Measurements from ENCODE around the gene MTF2. TPM values are rescaled to one million over a fixed set of nuclear protein-coding genes. Genes with fewer than 3 reads are reported as not detected.

The MTF2 gene
- total and polyA plus RNA-seq, 2 experiments from 2014 or later, result 82.1 to 133 TPM

DNA sequence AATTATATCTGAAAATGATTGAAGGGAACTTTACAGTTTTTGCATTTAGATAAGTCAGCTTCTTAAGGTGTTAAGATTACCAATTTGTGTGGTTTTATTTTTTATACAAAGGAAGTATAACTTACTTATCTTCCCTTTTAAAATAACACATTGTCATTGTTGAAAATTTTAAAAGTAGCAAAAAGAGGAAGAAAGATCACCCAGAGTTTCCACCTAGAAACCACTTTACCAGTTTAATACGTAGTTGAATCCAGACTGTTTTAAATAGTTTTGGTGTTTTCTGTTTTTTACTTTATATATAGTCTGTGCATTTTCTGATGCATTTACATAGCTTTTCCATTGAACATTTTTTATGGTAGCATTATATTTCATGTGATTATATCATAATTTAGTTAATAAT, 107.6 kb downstream of the MTF2 start:
- Histone ChIP-seq H3F3A (replicated peaks; ENCODE audit: low read depth) (no peaks in the 10 kb centered on the region), H4K20me1 (replicated peaks; ENCODE audit: insufficient read depth) (0 out of 2 replicates have a peak, but pooled peaks cover 2% of the 10 kb centered on the region), H3K4me3 (no peak overlapping the region), H3K79me2 (replicated peaks; ENCODE audit: insufficient read depth) (peaks cover 25% of the 10 kb centered on the region), H3K27ac (ENCODE audit: low read depth) (no peak overlapping the region), H3K4me1 (ENCODE audit: insufficient read depth) (no peaks in the 10 kb centered on the region; the same call in 1 of the 2 replicates), H3K27me3 (ENCODE audit: insufficient read depth) (no peaks in the 10 kb centered on the region), H3K9me2 (ENCODE audit: insufficient read depth) (no peaks in the 10 kb centered on the region), H2AFZ (no peak overlapping the region), H3K36me3 (ENCODE audit: insufficient read depth) (peaks cover 3% of the 10 kb centered on the region; the same call in 1 of the 2 replicates), H3K4me2 (no peak overlapping the region)
- Mint-ChIP-seq H3K36me3 (ENCODE audit: low read depth) (peaks cover 14% of the 10 kb centered on the region), H3K27me3 (ENCODE audit: insufficient read depth, low read depth, poor library complexity) (peaks cover 3% of the 10 kb centered on the region), H3K9me3 (no peaks in the 10 kb centered on the region), H3K27ac (no peak overlapping the region), H3K4me1 (peaks cover 12% of the 10 kb centered on the region; the same call in 2 of the 3 replicates), H3K4me3 (no peak overlapping the region)
- no peak for TF ChIP-seq JUNB (IDR thresholded peaks at IDR 0.05; ENCODE audit: unreplicated experiment)
- no peak for DNase-seq (ENCODE audit: low spot score)
- ATAC-seq, result no peak

Other genes with a start within 250 kb of the MTF2 start
- gene RPL5, start 247.2 kb upstream of the MTF2 start, total RNA-seq (2014; rRNA removed; shearing (Covaris generic)), result 2,030 and 2,182 TPM in 2 replicates
- 3,547 and 4,172 TPM in 2 replicates for gene RPL5, start 247.2 kb upstream of the MTF2 start, polyA plus RNA-seq (2016; fragmentation: Nextera tagmentation; extraction: Ambion mirVana)
- 5.0 and 6.1 TPM in 2 replicates for gene DIPK1A, start 117.8 kb upstream of the MTF2 start, total RNA-seq (2014; rRNA removed; shearing (Covaris generic))
- gene DIPK1A, start 117.8 kb upstream of the MTF2 start, polyA plus RNA-seq (2016; fragmentation: Nextera tagmentation; extraction: Ambion mirVana), result 3.3 and 4.8 TPM in 2 replicates
- 45.2 and 52.2 TPM in 2 replicates for gene TMED5, start 101.1 kb downstream of the MTF2 start, total RNA-seq (2014; rRNA removed; shearing (Covaris generic))
- gene TMED5, start 101.1 kb downstream of the MTF2 start, polyA plus RNA-seq (2016; fragmentation: Nextera tagmentation; extraction: Ambion mirVana), result 20.2 and 25.0 TPM in 2 replicates
- gene CCDC18, start 101.4 kb downstream of the MTF2 start, total RNA-seq (2014; rRNA removed; shearing (Covaris generic)), result 7.5 and 16.3 TPM in 2 replicates
- gene CCDC18, start 101.4 kb downstream of the MTF2 start, polyA plus RNA-seq (2016; fragmentation: Nextera tagmentation; extraction: Ambion mirVana), result 37.0 and 47.9 TPM in 2 replicates